Panc1 (cell line): ENCODE data around the gene RAB6A. TPM values are rescaled to one million over a fixed set of nuclear protein-coding genes. Genes with fewer than 3 reads are reported as not detected.

Source experiments
- ATAC-seq: fragments of 200-7000 bp; cut with Tn5 transposase; 2 replicates; pipeline ENCODE4 v1.9.1; 2020; ENCODE audit warnings: mild to moderate bottlenecking, moderate library complexity
- Bru-seq: library from RNA; stranded (reverse); fragments of 400-500 nt; gene quantifications from one replicate; lab custom pipeline; 2021; lab: Mats Ljungman, UMichigan
- BruChase-seq, 2 experiments: library from RNA; stranded (reverse); fragments of 400-500 nt; gene quantifications; one replicate each; lab custom pipeline; 2021; lab: Mats Ljungman, UMichigan
- BruUV-seq: library from RNA; stranded (reverse); fragments of 400-500 nt; replicated peaks from 2 replicates; lab custom pipeline; 2021; lab: Mats Ljungman, UMichigan
- CTCF ChIA-PET: fragments of 300-600 bp; sonication (Branson Sonifier 250); formaldehyde crosslinking; loops from one replicate; lab custom pipeline; 2022; ENCODE audit warnings: antibody characterized with exemption; lab: Charles Lee
- POLR2A ChIA-PET: fragments of 300-600 bp; sonication (Branson Sonifier 250); formaldehyde crosslinking; loops from one replicate; lab custom pipeline; 2022; ENCODE audit warnings: antibody characterized with exemption; lab: Charles Lee
- DNase-seq: peaks from one replicate; pipeline ENCODE4 v3.0.0-alpha.2; 2010; ENCODE audit warnings: low read depth, low spot score
- H3K27ac ChIP-seq: 2 replicates; pipeline ENCODE4 v1.5.1; 2011; ENCODE audit warnings: mild to moderate bottlenecking, low read length, inconsistent platforms
- H3K27me3 ChIP-seq: fragments of 200-500 bp; sonication (Bioruptor generic); 2 replicates; pipeline ENCODE4 v1.6.0; 2014; ENCODE audit warnings: low read length, inconsistent platforms; ENCODE audit not compliant: control insufficient read depth, insufficient read depth
- H3K36me3 ChIP-seq: fragments of 200-500 bp; sonication (Bioruptor generic); 2 replicates; pipeline ENCODE4 v1.5.1; 2014; ENCODE audit warnings: inconsistent platforms, mild to moderate bottlenecking, low read length, moderate library complexity; ENCODE audit not compliant: control insufficient read depth, insufficient read depth
- H3K4me1 ChIP-seq: 2 replicates; pipeline ENCODE4 v1.5.1; 2011; ENCODE audit warnings: inconsistent platforms, mild to moderate bottlenecking, low read length, moderate library complexity; ENCODE audit not compliant: control insufficient read depth, insufficient read depth
- H3K4me3 ChIP-seq, 2 experiments: 2 replicates each; pipeline ENCODE4 v1.5.1; 2011 to 2012; ENCODE audit warnings: low read depth in 2 of 2, low read length in 2 of 2, mild to moderate bottlenecking in 2 of 2, inconsistent platforms in 1 of 2, moderate library complexity in 1 of 2
- H3K9me3 ChIP-seq: fragments of 200-500 bp; sonication (Bioruptor generic); 2 replicates; pipeline ENCODE4 v1.5.1; 2014; ENCODE audit warnings: low read depth, mild to moderate bottlenecking, inconsistent platforms, low read length, moderate library complexity; ENCODE audit not compliant: control insufficient read depth, insufficient read depth
- CTCF ChIP-seq: fragments of 450-650 bp; IDR thresholded peaks from 2 replicates; pipeline ENCODE4 v1.5.1; 2017; ENCODE audit warnings: mild to moderate bottlenecking
- REST ChIP-seq, 2 experiments: IDR thresholded peaks; 2 replicates each; pipeline ENCODE4 v1.6.1; 2011 to 2012; ENCODE audit warnings: low read depth in 2 of 2, control low read depth in 1 of 2, low read length in 1 of 2, mild to moderate bottlenecking in 1 of 2, moderate library complexity in 1 of 2; ENCODE audit not compliant: insufficient read depth in 1 of 2
- SIN3A ChIP-seq: IDR thresholded peaks from 2 replicates; pipeline ENCODE4 v1.6.1; 2012; ENCODE audit warnings: low read depth, mild to moderate bottlenecking, low read length, moderate library complexity, borderline replicate concordance; ENCODE audit not compliant: insufficient read depth
- TCF7L2 ChIP-seq: IDR thresholded peaks from 2 replicates; pipeline ENCODE4 v1.6.1; 2011; ENCODE audit warnings: mild to moderate bottlenecking, low read depth, low read length, inconsistent platforms
- in situ Hi-C: cut with HindIII; loops from 2 replicates; pipeline ENCODE4 v1.10.0; 2016; ENCODE audit warnings: low sequenced_read_pairs, low pct_unique_long_range_greater_than_20kb
- intact Hi-C: fragments of 100-400 bp; cut with micrococcal nuclease; formaldehyde crosslinking; loops from one replicate; pipeline ENCODE4 v1.10.0; 2022; ENCODE audit not compliant: unreplicated experiment
- long read RNA-seq: library from polyadenylated mRNA; unstranded; transcript quantifications from one replicate; pipeline ENCODE4 v2.0.0, GENCODE V29; 2021; ENCODE audit not compliant: unreplicated experiment
- polyA plus RNA-seq: library from polyadenylated mRNA; unstranded; fragments of >200 nt; gene quantifications from one replicate; pipeline ENCODE4 v1.2.1, GENCODE V29; 2012; ENCODE audit warnings: missing spikeins; ENCODE audit not compliant: insufficient read length
- total RNA-seq: library from RNA; stranded (reverse); gene quantifications from one replicate; pipeline ENCODE4 v1.2.1, GENCODE V29; 2021; ENCODE audit not compliant: unreplicated experiment

The RAB6A gene
- 149 TPM for total RNA-seq
- 93.7 TPM for polyA plus RNA-seq
- Bru-seq, nascent RNA = percentile 87 among the genes with signal in this experiment
- percentile 87 among the genes with signal in this experiment for BruChase-seq, experiment 1, labeled RNA remaining after a 2-hour chase
- percentile 94 among the genes with signal in this experiment for BruChase-seq, experiment 2, labeled RNA remaining after a 6-hour chase
- long read RNA-seq, transcript RAB6A-201 (8 exons, 3,389 nt) = major isoform, 54 of 122 reads
- long read RNA-seq, transcript RAB6A-202 (8 exons, 3,085 nt) = minor isoform, 30 of 122 reads
- long read RNA-seq, partial matches to known transcripts = 12 of 122 reads
- long read RNA-seq, other reads (novel, unspliced or antisense) = 24 of 122 reads

- H3K27me3 ChIP-seq = no peaks in the 10 kb centered on the region; the same call in 1 of the 2 replicates
- in situ Hi-C loops (no loop called here), intact Hi-C loops (loop anchor here (10.0 kb wide), 1 partner anchor 174 kb away; no protein-coding TSS in a partner anchor)
- H3K36me3 ChIP-seq = no peaks in the 10 kb centered on the region
- peak; percentile 95 for DNase-seq
- CTCF ChIA-PET = interaction anchor here (0.5 to 0.6 kb wide), 2 partner anchors 38 to 405 kb away, joined by 3 to 5 read pairs; no protein-coding TSS in a partner anchor
- H3K27ac ChIP-seq = peak within 1 kb of the TSS; percentile 89
- no peaks in the 10 kb centered on the region for H3K9me3 ChIP-seq
- H3K4me3 ChIP-seq = peak within 1 kb of the TSS; percentile 58 to 85
- POLR2A ChIA-PET = interaction anchor here (0.5 to 1.7 kb wide), 4 partner anchors 16 to 126 kb away, joined by 3 to 9 read pairs (median 5); no protein-coding TSS in a partner anchor
- TF ChIP-seq SIN3A = peak; percentile 70; the same call in 1 of the 2 replicates
- peak; percentile 57; the same call in 1 of the 2 replicates for TF ChIP-seq TCF7L2
- peak in 1 of 2 experiments; percentile 79; a peak in 2 of 4 replicates for TF ChIP-seq REST (IDR thresholded peaks at IDR 0.05; ENCODE audit: insufficient read depth in 1 of 2, low read depth in 2 of 2, low read length in 1 of 2)
- no peak for TF ChIP-seq CTCF
- peak; percentile 95 for ATAC-seq
- H3K4me1 ChIP-seq = peaks cover 19% of the 10 kb centered on the region; the same call in 1 of the 2 replicates
- no TSS peak for BruUV-seq
Observed at GRCh38 chr11:73760679-73761402, at the start of gene RAB6A. Gene RAB6A, minus strand, starts transcription at chr11:73761074. Its CDS starts 439 bp downstream, at chr11:73760635.

- in situ Hi-C loops (no loop called here), intact Hi-C loops (no loop called here)
- Histone ChIP-seq H3K36me3 (no peaks in the 10 kb centered on the region), H3K27me3 (no peaks in the 10 kb centered on the region), H3K9me3 (no peaks in the 10 kb centered on the region), H3K4me1 (no peaks in the 10 kb centered on the region), H3K27ac (no peak overlapping the region), H3K4me3 (no peak overlapping the region)
- no peak for DNase-seq
- no TSS peak for BruUV-seq
- TF ChIP-seq TCF7L2 = no peak
- TF ChIP-seq CTCF = no peak
- ChIA-PET POLR2A (no interaction called here), CTCF (no interaction called here)
- no peak for ATAC-seq
Observed at GRCh38 chr11:73810637-73811036, 49.8 kb upstream of the RAB6A start.
